Spleen (tissue), 11 donors: ENCODE results near the gene UTY. TPM values are rescaled to one million over a fixed set of nuclear protein-coding genes. Genes with fewer than 3 reads are reported as not detected.

ENCODE experiments used
- DNase-seq: peaks from one replicate; pipeline ENCODE4 v3.0.0-alpha.2; 2020
- H3K27ac ChIP-seq, 8 donors: fragments of 200-600 bp; sonication (generic) in 7 of 8; 1 replicate in 4 of 8; 2 replicates in 4 of 8; pipeline versions ENCODE4 v1.5.0 to v1.8.0; 2016 to 2021; ENCODE audit warnings: inconsistent platforms in 4 of 8, mild to moderate bottlenecking in 4 of 8, moderate library complexity in 1 of 8
- H3K27me3 ChIP-seq, 7 donors: fragments of 200-600 bp; sonication (generic) in 6 of 7; replicated peaks in 1 of 7; 1 replicate in 4 of 7; 2 replicates in 3 of 7; pipeline versions ENCODE4 v1.5.0 to v1.8.0; 2016 to 2021; ENCODE audit warnings: inconsistent platforms in 3 of 7, mild to moderate bottlenecking in 1 of 7
- H3K36me3 ChIP-seq, 6 donors: fragments of 200-600 bp; sonication (generic) in 5 of 6; 1 replicate in 4 of 6; 2 replicates in 2 of 6; pipeline versions ENCODE4 v1.5.0 to v1.8.0; 2016 to 2021; ENCODE audit warnings: inconsistent platforms in 2 of 6
- H3K4me1 ChIP-seq, 6 donors: fragments of 200-600 bp; sonication (generic) in 5 of 6; 1 replicate in 3 of 6; 2 replicates in 3 of 6; pipeline versions ENCODE4 v1.5.0 to v1.8.0; 2016 to 2021; ENCODE audit warnings: inconsistent platforms in 3 of 6
- H3K4me3 ChIP-seq, 8 donors: fragments of 200-600 bp; sonication (generic) in 7 of 8; 1 replicate in 4 of 8; 2 replicates in 4 of 8; pipeline versions ENCODE4 v1.5.0 to v1.8.0; 2016 to 2021; ENCODE audit warnings: inconsistent platforms in 4 of 8, mild to moderate bottlenecking in 4 of 8, moderate library complexity in 2 of 8
- H3K9me3 ChIP-seq, 8 donors: fragments of 200-600 bp; sonication (generic) in 7 of 8; 1 replicate in 4 of 8; 2 replicates in 4 of 8; pipeline versions ENCODE4 v1.5.0 to v1.8.0; 2016 to 2021; ENCODE audit warnings: inconsistent platforms in 4 of 8
- POLR2A ChIP-seq, 3 donors: fragments of 450-650 bp; IDR thresholded peaks; one replicate each; pipeline ENCODE4 v1.5.1; 2017; ENCODE audit warnings: antibody characterized with exemption in 3 of 3, mild to moderate bottlenecking in 1 of 3
- POLR2AphosphoS5 ChIP-seq, 3 donors: sonication (generic); formaldehyde crosslinking; IDR thresholded peaks; one replicate each; pipeline ENCODE4 v1.5.1; 2017; ENCODE audit warnings: antibody characterized with exemption in 3 of 3
- WGBS, 5 donors: extraction: QIAGEN DNeasy Blood & Tissue Kit in 3 of 5; methylation state at CpG; one replicate each; pipeline versions ENCODE4 v1.1.5 to v1.1.7; 2013 to 2018; 5-methylcytosine and 5-hydroxymethylcytosine counted together
- intact Hi-C: fragments of 100-400 bp; cut with DNase I; formaldehyde crosslinking; loops from one replicate; pipeline ENCODE4 v1.15.0; 2023; ENCODE audit warnings: low total_unique reads
- polyA plus RNA-seq, 3 donors: library from polyadenylated mRNA; stranded (reverse); fragments of 200-250 nt; gene quantifications; one replicate each; pipeline ENCODE4 v1.2.1, GENCODE V29; 2013
- total RNA-seq, 7 donors: library from RNA; depleted of rRNA in 3 of 7; stranded (reverse); fragments of >200 nt in 3 of 7; fragmentation: NEBNext Ultra II Directional in 4 of 7; extraction: Animal tissue kit (Norgen Biotek cat#: 25700) in 4 of 7; gene quantifications; one replicate each; pipeline versions ENCODE4 v1.1.0 to v1.2.1, GENCODE V29; 2016 to 2021
- TF ChIP-seq, protein P1 (sequence below), 11 experiments: fragments of 200-600 bp in 7 of 11; fragments of 450-650 bp in 4 of 11; sonication (generic) in 4 of 11; IDR thresholded peaks in 8 of 11; conservative IDR thresholded peaks in 3 of 11; 1 replicate in 7 of 11; 2 replicates in 4 of 11; pipeline versions ENCODE4 v1.4.0 to v1.8.0; 2016 to 2021; ENCODE audit warnings: antibody characterized with exemption in 11 of 11, inconsistent platforms in 4 of 11, mild to moderate bottlenecking in 1 of 11
- donor health status: healthy with polysubstance abuse.
- donor health status: DM: no; HTN: no; CAD: no; lungs with moderate emphysema.
- donor health status: DM: no; HTN: no; CAD: no.
- donor health status: Bipolar disorder and iron deficiency.
- donor health status: healthy.
- donor health status: DM: no; HTN: no; CAD: no.
- donor health status: DM: yes; HTN: yes; CAD: no.

UTY gene
- total and polyA plus RNA-seq, 10 donors: under 0.01 to 64.1 (median 4.5) TPM; not detected in 4

DNA sequence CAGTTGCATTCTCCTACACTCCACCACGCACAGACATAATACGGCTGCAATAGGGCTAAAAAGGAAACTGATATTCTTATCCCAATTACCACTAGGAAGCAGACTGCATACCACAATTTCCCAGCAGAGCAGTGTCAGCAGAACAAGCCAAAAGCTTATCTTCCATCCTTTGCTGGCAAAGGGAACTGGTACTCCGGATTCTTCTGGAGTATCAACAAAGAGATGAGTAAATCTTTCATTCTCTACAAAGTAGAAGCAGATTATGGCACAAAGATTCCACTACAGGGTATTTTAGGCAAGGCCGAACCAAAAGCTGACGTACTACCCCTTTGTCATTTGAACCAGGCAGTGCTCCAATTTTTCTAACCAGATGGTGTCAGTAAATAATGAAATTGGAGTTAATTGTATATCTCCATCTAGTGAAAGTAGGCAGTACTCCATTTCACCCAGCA is 56.5 kb downstream of the UTY start:
- whole genome bisulfite sequencing, 5 donors: 22 to 50% (median 29%) methylated on average over 5 of the region's 5 CpGs; no CpG with 5 or more reads in 2 of the 5 donors
- TF ChIP-seq, protein P1, sequence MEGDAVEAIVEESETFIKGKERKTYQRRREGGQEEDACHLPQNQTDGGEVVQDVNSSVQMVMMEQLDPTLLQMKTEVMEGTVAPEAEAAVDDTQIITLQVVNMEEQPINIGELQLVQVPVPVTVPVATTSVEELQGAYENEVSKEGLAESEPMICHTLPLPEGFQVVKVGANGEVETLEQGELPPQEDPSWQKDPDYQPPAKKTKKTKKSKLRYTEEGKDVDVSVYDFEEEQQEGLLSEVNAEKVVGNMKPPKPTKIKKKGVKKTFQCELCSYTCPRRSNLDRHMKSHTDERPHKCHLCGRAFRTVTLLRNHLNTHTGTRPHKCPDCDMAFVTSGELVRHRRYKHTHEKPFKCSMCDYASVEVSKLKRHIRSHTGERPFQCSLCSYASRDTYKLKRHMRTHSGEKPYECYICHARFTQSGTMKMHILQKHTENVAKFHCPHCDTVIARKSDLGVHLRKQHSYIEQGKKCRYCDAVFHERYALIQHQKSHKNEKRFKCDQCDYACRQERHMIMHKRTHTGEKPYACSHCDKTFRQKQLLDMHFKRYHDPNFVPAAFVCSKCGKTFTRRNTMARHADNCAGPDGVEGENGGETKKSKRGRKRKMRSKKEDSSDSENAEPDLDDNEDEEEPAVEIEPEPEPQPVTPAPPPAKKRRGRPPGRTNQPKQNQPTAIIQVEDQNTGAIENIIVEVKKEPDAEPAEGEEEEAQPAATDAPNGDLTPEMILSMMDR (IDR thresholded peaks at IDR 0.05 in 8 of 11, conservative IDR thresholded peaks at IDR 0.05 in 3 of 11): no peak
- TF ChIP-seq POLR2A (IDR thresholded peaks at IDR 0.05): no peak
- no peak for TF ChIP-seq POLR2AphosphoS5 (IDR thresholded peaks at IDR 0.05)
- no peak for DNase-seq
- Histone ChIP-seq H3K9me3 (peaks cover 0 to 23% (median 0%) of the 10 kb centered on the region in 8 donors), H3K27me3 (no peaks in the 10 kb centered on the region), H3K27ac (peak overlapping the region in 2 of 8 donors; percentile 28 to 40), H3K4me3 (no peak overlapping the region), H3K36me3 (no peaks in the 10 kb centered on the region), H3K4me1 (peaks cover 0 to 61% (median 16%) of the 10 kb centered on the region in 6 donors)
- intact Hi-C loops: no loop called here

DNA sequence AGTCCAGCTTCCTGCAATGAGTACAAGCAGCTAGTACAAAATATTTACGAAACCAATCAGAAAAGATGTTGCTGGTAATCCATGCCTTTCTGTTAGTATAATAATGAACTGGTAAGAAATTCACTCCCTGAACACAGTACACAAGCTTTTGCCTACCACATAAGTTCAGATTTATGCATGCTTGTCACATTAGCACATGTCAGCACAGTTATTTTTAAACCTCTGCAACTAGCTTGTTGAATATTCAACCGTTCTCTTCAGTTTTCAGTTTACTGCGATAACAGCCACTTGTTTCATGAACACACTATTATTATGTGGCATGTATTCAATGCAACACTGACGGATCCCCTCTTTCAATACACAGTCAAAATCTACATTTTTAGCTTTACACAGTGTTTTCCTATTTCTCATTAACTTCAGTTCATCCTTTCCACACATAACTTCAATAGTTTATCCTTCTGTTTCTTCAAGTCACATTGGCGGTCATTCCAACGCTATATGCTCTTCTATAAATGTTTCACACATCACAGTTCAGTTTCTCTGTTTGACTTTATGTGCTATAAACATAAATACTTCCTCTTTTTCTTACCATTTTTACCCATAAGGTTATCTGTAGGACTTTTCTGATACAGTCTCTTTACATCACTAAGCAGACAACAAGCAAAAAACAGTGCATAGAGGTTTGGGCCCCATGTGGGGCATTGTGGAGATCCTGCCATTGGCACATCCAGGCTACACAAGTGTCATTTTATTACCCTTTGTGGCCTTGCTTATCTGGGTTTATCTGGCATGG is 62.8 kb downstream of the UTY start:
- Histone ChIP-seq H3K27ac (no peak overlapping the region), H3K9me3 (no peaks in the 10 kb centered on the region), H3K36me3 (peaks cover 0 to 18% (median 0%) of the 10 kb centered on the region in 6 donors), H3K27me3 (no peaks in the 10 kb centered on the region), H3K4me3 (no peak overlapping the region), H3K4me1 (peaks cover 0 to 49% (median 7%) of the 10 kb centered on the region in 6 donors)
- intact Hi-C loops: no loop called here
- TF ChIP-seq, protein P1 (IDR thresholded peaks at IDR 0.05 in 8 of 11, conservative IDR thresholded peaks at IDR 0.05 in 3 of 11): no peak
- TF ChIP-seq POLR2A (IDR thresholded peaks at IDR 0.05) (no peak), POLR2AphosphoS5 (IDR thresholded peaks at IDR 0.05) (no peak)
- WGBS, 5 donors: 63 to 74% (median 72%) methylated on average over 6 of the region's 6 CpGs; no CpG with 5 or more reads in 2 of the 5 donors
- no peak for DNase-seq

DNA sequence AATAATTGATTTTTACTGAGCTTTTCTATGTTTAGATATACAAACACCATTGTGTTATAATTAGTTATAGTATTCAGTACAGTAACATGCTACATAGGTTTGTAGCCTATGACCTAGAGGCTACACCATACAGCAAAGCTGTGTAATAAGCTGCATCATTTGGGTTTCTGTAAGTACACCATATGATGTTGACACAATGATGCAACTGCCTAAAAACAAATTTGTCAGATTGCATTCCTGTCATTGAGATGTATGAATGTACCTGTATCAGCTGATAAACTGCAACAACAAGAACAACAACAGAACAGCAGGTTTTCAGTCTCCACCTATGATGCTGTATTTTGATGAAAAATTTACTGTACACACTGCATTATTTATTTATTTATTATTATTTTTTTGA is 64.3 kb downstream of the UTY start:
- Histone ChIP-seq H3K4me3 (no peak overlapping the region), H3K36me3 (peaks cover 0 to 27% (median 0%) of the 10 kb centered on the region in 6 donors), H3K27me3 (no peaks in the 10 kb centered on the region), H3K27ac (no peak overlapping the region), H3K4me1 (peaks cover 0 to 40% (median 7%) of the 10 kb centered on the region in 6 donors), H3K9me3 (no peaks in the 10 kb centered on the region)
- DNase-seq: no peak
- TF ChIP-seq POLR2A (IDR thresholded peaks at IDR 0.05): no peak
- TF ChIP-seq, protein P1 (IDR thresholded peaks at IDR 0.05 in 8 of 11, conservative IDR thresholded peaks at IDR 0.05 in 3 of 11): no peak
- no peak for TF ChIP-seq POLR2AphosphoS5 (IDR thresholded peaks at IDR 0.05)
- intact Hi-C loops: no loop called here

DNA sequence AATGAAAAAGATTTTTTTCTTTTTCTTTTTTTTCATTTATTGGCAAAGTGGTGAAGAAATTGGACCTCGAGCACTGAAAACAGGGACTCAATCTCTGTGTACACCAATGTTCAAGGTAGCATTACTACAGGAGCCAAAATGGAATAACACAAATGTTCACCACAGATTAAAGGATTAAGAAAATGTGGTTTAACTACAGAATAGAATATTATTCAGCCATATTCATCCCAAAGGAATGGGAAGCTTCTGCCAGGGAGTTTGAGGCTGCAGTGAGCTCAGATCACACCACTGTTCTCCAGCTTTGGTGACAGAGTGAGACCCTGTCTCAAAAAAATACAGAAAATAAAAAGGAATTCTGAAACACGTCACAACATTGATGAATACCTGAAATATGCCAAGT is 81.0 kb downstream of the UTY start:
- no peak for TF ChIP-seq POLR2A (IDR thresholded peaks at IDR 0.05)
- TF ChIP-seq, protein P1 (IDR thresholded peaks at IDR 0.05 in 8 of 11, conservative IDR thresholded peaks at IDR 0.05 in 3 of 11): no peak
- no peak for TF ChIP-seq POLR2AphosphoS5 (IDR thresholded peaks at IDR 0.05)
- Histone ChIP-seq H3K36me3 (peaks cover 0 to 22% (median 0%) of the 10 kb centered on the region in 6 donors), H3K27me3 (no peaks in the 10 kb centered on the region), H3K4me1 (no peaks in the 10 kb centered on the region), H3K9me3 (no peaks in the 10 kb centered on the region), H3K4me3 (no peak overlapping the region), H3K27ac (no peak overlapping the region)
- no peak for DNase-seq
- intact Hi-C loops: no loop called here
- 88 to 95% (median 91%) methylated on average over 2 of the region's 2 CpGs; no CpG with 5 or more reads in 2 of the 5 donors for WGBS, 5 donors
